Stimulated activated CD8-positive, alpha-beta memory T cell treated with anti-CD3 and anti-CD28 coated beads, Interleukin-7, amount 100 ng/mL, for 48 hours (primary cell): Measurements from ENCODE around the gene BCLAF1.

Source experiments
- DNase-seq, 2 donors: peaks; one replicate each; pipeline ENCODE4 v3.0.0-alpha.2; 2020; ENCODE audit warnings: low read depth in 1 of 2; ENCODE audit errors: extremely low read depth in 1 of 2

BCLAF1 gene

GRCh38 chr6:136289579-136290409, at the start of gene BCLAF1:
BCLAF1 (minus strand) TSS chr6:136289846; CDS start chr6:136279866, 9,980 bp downstream.
- peak; percentile 98 to 99 for DNase-seq

GRCh38 chr6:136338486-136338885, 48.8 kb upstream of the BCLAF1 start:
- DNase-seq = no peak

GRCh38 chr6:136337606-136338005, 48.0 kb upstream of the BCLAF1 start:
- DNase-seq = no peak

- DNase-seq = no peak
These were observed 47.5 kb upstream of the BCLAF1 start for GRCh38 chr6:136337121-136337520.

GRCh38 chr6:136335736-136336363, 46.2 kb upstream of the BCLAF1 start:
- DNase-seq = no peak

- no peak for DNase-seq
These were observed 45.2 kb upstream of the BCLAF1 start for GRCh38 chr6:136334853-136335252.

- DNase-seq = no peak
These were observed 44.8 kb upstream of the BCLAF1 start for GRCh38 chr6:136334465-136334846.

- no peak for DNase-seq
These were observed 44.3 kb upstream of the BCLAF1 start for GRCh38 chr6:136333824-136334464.

- DNase-seq = no peak
These were observed 41.8 kb upstream of the BCLAF1 start for GRCh38 chr6:136331461-136331860.

GRCh38 chr6:136330634-136331033, 41.0 kb upstream of the BCLAF1 start:
- no peak for DNase-seq

- no peak for DNase-seq
These were observed 36.5 kb upstream of the BCLAF1 start for GRCh38 chr6:136326038-136326553.

- no peak for DNase-seq
These were observed 35.2 kb upstream of the BCLAF1 start for GRCh38 chr6:136324686-136325380.

GRCh38 chr6:136323431-136324112, 33.9 kb upstream of the BCLAF1 start:
- no peak for DNase-seq

- DNase-seq = no peak
These were observed 30.1 kb upstream of the BCLAF1 start for GRCh38 chr6:136319732-136320131.

- no peak for DNase-seq
These were observed 29.0 kb upstream of the BCLAF1 start for GRCh38 chr6:136318676-136319075.

- no peak for DNase-seq
These were observed 28.3 kb upstream of the BCLAF1 start for GRCh38 chr6:136317971-136318370.

- peak in 1 of 2 donors; percentile 18 for DNase-seq
These were observed 27.5 kb upstream of the BCLAF1 start for GRCh38 chr6:136317021-136317694.

- DNase-seq = no peak
These were observed 25.9 kb upstream of the BCLAF1 start for GRCh38 chr6:136315594-136315993.

- no peak for DNase-seq
These were observed 23.3 kb upstream of the BCLAF1 start for GRCh38 chr6:136312975-136313374.
